HepG2 (cell line): ENCODE results near the gene ID3. TPM values are rescaled to one million over a fixed set of nuclear protein-coding genes. Genes with fewer than 3 reads are reported as not detected.

Source experiments
- DMTF1 ChIP-seq: sonication (generic); formaldehyde crosslinking; IDR thresholded peaks from 2 replicates; pipeline ENCODE4 v1.4.0; 2020; ENCODE audit warnings: mild to moderate bottlenecking, missing genetic modification reagents
- ELF4 ChIP-seq: sonication (generic); formaldehyde crosslinking; IDR thresholded peaks from 2 replicates; pipeline ENCODE4 v1.5.0; 2020; ENCODE audit warnings: missing genetic modification reagents, mild to moderate bottlenecking, moderate library complexity, borderline replicate concordance
- FOXM1 ChIP-seq: sonication (generic); formaldehyde crosslinking; IDR thresholded peaks from 2 replicates; pipeline ENCODE4 v1.5.0; 2020; ENCODE audit warnings: missing genetic modification reagents
- HNRNPLL ChIP-seq: fragments of 200-400 bp; formaldehyde crosslinking; IDR thresholded peaks from 2 replicates; pipeline ENCODE4 v1.6.1; 2017; ENCODE audit warnings: mild to moderate bottlenecking, low read depth, low read length; ENCODE audit not compliant: poor library complexity, severe bottlenecking
- IRF2 ChIP-seq: IDR thresholded peaks from 2 replicates; pipeline ENCODE4 v1.6.1; 2018; ENCODE audit warnings: missing genetic modification reagents, missing compliant biosample characterization
- MEIS2 ChIP-seq: sonication (generic); formaldehyde crosslinking; IDR thresholded peaks from 2 replicates; pipeline ENCODE4 v1.9.0; 2021; ENCODE audit warnings: mild to moderate bottlenecking, missing genetic modification reagents
- MXD3 ChIP-seq: IDR thresholded peaks from 2 replicates; pipeline ENCODE4 v1.6.1; 2016; ENCODE audit warnings: mild to moderate bottlenecking, missing biosample characterization, missing genetic modification reagents
- NFAT5 ChIP-seq: sonication (generic); formaldehyde crosslinking; IDR thresholded peaks from 2 replicates; pipeline ENCODE4 v1.4.0; 2020; ENCODE audit warnings: missing genetic modification reagents
- REPIN1 ChIP-seq: sonication (generic); formaldehyde crosslinking; IDR thresholded peaks from 2 replicates; pipeline ENCODE4 v1.8.0; 2022; ENCODE audit warnings: missing genetic modification reagents, low read depth, mild to moderate bottlenecking, borderline replicate concordance
- SMAD3 ChIP-seq: sonication (generic); formaldehyde crosslinking; IDR thresholded peaks from 2 replicates; pipeline ENCODE4 v1.4.0; 2020; ENCODE audit warnings: missing genetic modification reagents
- THRA ChIP-seq: sonication (generic); formaldehyde crosslinking; IDR thresholded peaks from 2 replicates; pipeline ENCODE4 v1.4.0; 2020; ENCODE audit warnings: missing genetic modification reagents, borderline replicate concordance
- ZNF362 ChIP-seq: sonication (generic); formaldehyde crosslinking; IDR thresholded peaks from 2 replicates; pipeline ENCODE4 v1.4.0; 2020; ENCODE audit warnings: missing genetic modification reagents, mild to moderate bottlenecking, borderline replicate concordance
- ZNF446 ChIP-seq: sonication (generic); formaldehyde crosslinking; IDR thresholded peaks from 2 replicates; pipeline ENCODE4 v1.5.0; 2020; ENCODE audit warnings: mild to moderate bottlenecking, missing genetic modification reagents
- ZNF704 ChIP-seq: sonication (generic); formaldehyde crosslinking; IDR thresholded peaks from 2 replicates; pipeline ENCODE4 v1.8.1; 2023; ENCODE audit warnings: mild to moderate bottlenecking, inconsistent platforms, moderate library complexity, missing genetic modification reagents, borderline replicate concordance
- ZNF720 ChIP-seq: sonication (generic); formaldehyde crosslinking; IDR thresholded peaks from 2 replicates; pipeline ENCODE4 v1.4.0; 2020; ENCODE audit warnings: missing genetic modification reagents
- polyA plus RNA-seq, 8 experiments: library from polyadenylated mRNA; depleted of rRNA in 3 of 8; stranded (reverse) in 7 of 8; unstranded in 1 of 8; fragments of >200 nt; fragmentation: Illumina TruSeq in 4 of 8; extraction: Trizol in 4 of 8; gene quantifications; 2 replicates each; pipeline versions ENCODE4 v1.2.1 to v1.2.3, GENCODE V29; 2011 to 2016; ENCODE audit warnings: low read depth in 4 of 8, missing spikeins in 1 of 8, mixed read lengths in 1 of 8; ENCODE audit not compliant: insufficient read depth in 1 of 8
- total RNA-seq, 5 experiments: library from RNA; depleted of rRNA; stranded (reverse); fragments of >200 nt; fragmentation: Illumina TruSeq; extraction: Trizol; gene quantifications; 2 replicates each; pipeline ENCODE4 v1.2.3, GENCODE V29; 2016; ENCODE audit warnings: low read depth in 1 of 5

ID3 gene
- total and polyA plus RNA-seq, 2 of the 13 experiments (the other 11 are each of a cell fraction or from before 2014, with no cell fraction given) = 64.8 to 115 TPM

- no peak for TF ChIP-seq ZNF704 (CRISPR knock-in tag)
- peak; percentile 75; the same call in 1 of the 2 replicates for TF ChIP-seq IRF2
- peak; percentile 27; the same call in 1 of the 2 replicates for TF ChIP-seq SMAD3 (CRISPR knock-in tag)
- peak; percentile 51 for TF ChIP-seq REPIN1
- peak; percentile 67 for TF ChIP-seq MXD3
- peak; percentile 58; the same call in 1 of the 2 replicates for TF ChIP-seq MEIS2 (CRISPR knock-in tag)
- TF ChIP-seq FOXM1 = 0 out of 2 replicates have a peak, but pooled peaks have one; percentile 43
- no peak for TF ChIP-seq ZNF720 (CRISPR knock-in tag)
- peak; percentile 50; the same call in 1 of the 2 replicates for TF ChIP-seq ZNF446
- peak; percentile 60 for TF ChIP-seq ELF4 (CRISPR knock-in tag)
- TF ChIP-seq ZNF362 (CRISPR knock-in tag) = no peak
- TF ChIP-seq NFAT5 = no peak
- TF ChIP-seq HNRNPLL = peak; percentile 55
- TF ChIP-seq THRA (CRISPR knock-in tag) = 0 out of 2 replicates have a peak, but pooled peaks have one; percentile 8
- TF ChIP-seq DMTF1 = no peak
These were observed 995 bp downstream of the ID3 start (continued) for GRCh38 chr1:23558140-23558871.
